CD8-positive, alpha-beta memory T cell (primary cell): ENCODE results near the gene CAMSAP1. TPM values are rescaled to one million over a fixed set of nuclear protein-coding genes. Genes with fewer than 3 reads are reported as not detected.

ENCODE experiments used
- CTCF ChIA-PET: fragments of 350-600 bp; sonication (Branson Sonifier 250); formaldehyde crosslinking; loops from one replicate; lab custom pipeline; 2021; ENCODE audit warnings: antibody characterized with exemption; lab: Charles Lee
- POLR2A ChIA-PET: fragments of 350-600 bp; sonication (Branson Sonifier 250); formaldehyde crosslinking; loops from one replicate; lab custom pipeline; 2021; ENCODE audit warnings: antibody characterized with exemption; lab: Charles Lee
- DNase-seq, 5 donors: peaks; one replicate each; pipeline versions ENCODE4 v3.0.0 to v3.0.0-alpha.2; 2020 to 2022; ENCODE audit warnings: mixed read lengths in 1 of 5
- H3K27ac ChIP-seq: one replicate; pipeline ENCODE4 v1.7.0; 2013; ENCODE audit warnings: low read depth, mild to moderate bottlenecking, low read length, moderate library complexity
- H3K27me3 ChIP-seq: 2 replicates; pipeline ENCODE4 v1.7.0; 2013; ENCODE audit warnings: low read length, mild to moderate bottlenecking; ENCODE audit not compliant: insufficient read depth, poor library complexity, severe bottlenecking
- H3K36me3 ChIP-seq: 2 replicates; pipeline ENCODE4 v1.7.0; 2013; ENCODE audit warnings: mild to moderate bottlenecking, low read length, moderate library complexity; ENCODE audit not compliant: insufficient read depth
- H3K4me1 ChIP-seq: 2 replicates; pipeline ENCODE4 v1.7.0; 2013; ENCODE audit warnings: mild to moderate bottlenecking, low read length, moderate library complexity; ENCODE audit not compliant: insufficient read depth
- H3K4me3 ChIP-seq: 2 replicates; pipeline ENCODE4 v1.7.0; 2013; ENCODE audit warnings: mild to moderate bottlenecking, low read length
- H3K9me3 ChIP-seq: 2 replicates; pipeline ENCODE4 v1.7.0; 2013; ENCODE audit warnings: mild to moderate bottlenecking, low read length
- H3K27ac Mint-ChIP-seq, 8 donors: one replicate each; pipeline ENCODE4 v1.8.0; 2020 to 2021; ENCODE audit warnings: mixed read lengths in 8 of 8, mild to moderate bottlenecking in 6 of 8, inconsistent platforms in 3 of 8, moderate library complexity in 3 of 8
- H3K27me3 Mint-ChIP-seq, 2 donors: one replicate each; pipeline ENCODE4 v1.8.0; 2020 to 2021; ENCODE audit warnings: mixed read lengths in 2 of 2, mild to moderate bottlenecking in 1 of 2, moderate library complexity in 1 of 2
- H3K36me3 Mint-ChIP-seq, 3 donors: one replicate each; pipeline ENCODE4 v1.8.0; 2020 to 2021; ENCODE audit warnings: mixed read lengths in 3 of 3, inconsistent platforms in 1 of 3, mild to moderate bottlenecking in 1 of 3
- H3K4me1 Mint-ChIP-seq, 3 donors: one replicate each; pipeline ENCODE4 v1.8.0; 2020 to 2021; ENCODE audit warnings: mixed read lengths in 3 of 3, inconsistent platforms in 1 of 3, mild to moderate bottlenecking in 1 of 3
- H3K4me3 Mint-ChIP-seq, 7 donors: one replicate each; pipeline ENCODE4 v1.8.0; 2020 to 2021; ENCODE audit warnings: mixed read lengths in 7 of 7, mild to moderate bottlenecking in 6 of 7, moderate library complexity in 4 of 7, inconsistent platforms in 2 of 7
- H3K9me3 Mint-ChIP-seq, 5 donors: one replicate each; pipeline ENCODE4 v1.8.0; 2020 to 2022; ENCODE audit warnings: mixed read lengths in 5 of 5, mild to moderate bottlenecking in 3 of 5, moderate library complexity in 2 of 5, inconsistent platforms in 1 of 5
- polyA plus RNA-seq: library from polyadenylated mRNA; unstranded; fragments of 300-500 nt; fragmentation: Illumina TruSeq; gene quantifications from one replicate; pipeline ENCODE4 v1.2.3, GENCODE V29; 2021
- total RNA-seq, 2 experiments: library from RNA; stranded (reverse); gene quantifications; one replicate each; pipeline ENCODE4 v1.2.3, GENCODE V29; 2021

CAMSAP1 gene
- total and polyA plus RNA-seq, 3 experiments from 2014 or later, result 2.2 to 33.7 (median 30.4) TPM

DNA sequence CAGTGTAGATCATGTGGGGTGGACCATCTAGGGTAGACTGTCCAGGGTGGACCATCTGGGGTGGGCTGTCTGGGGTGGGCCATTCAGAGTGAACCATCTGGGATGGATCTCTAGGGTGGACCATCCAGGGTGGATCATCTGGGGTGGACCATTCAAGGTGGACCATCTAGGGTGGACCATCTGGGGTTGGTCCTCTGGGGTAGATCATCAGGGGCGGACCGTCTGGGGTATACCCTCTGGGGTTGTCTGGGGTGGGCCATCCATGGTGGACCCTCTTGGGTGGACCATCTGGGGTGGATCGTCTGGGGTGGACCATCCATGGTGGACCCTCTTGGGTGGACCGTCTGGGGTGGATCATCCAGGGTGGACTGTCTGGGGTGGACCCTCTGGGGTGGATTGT lies 141.1 kb downstream of the CAMSAP1 start:
- ChIA-PET POLR2A (no interaction called here), CTCF (no interaction called here)
- DNase-seq, result no peak
- Mint-ChIP-seq H3K27me3 (peaks cover 0 to 1% of the 10 kb centered on the region in 2 donors), H3K4me1 (no peaks in the 10 kb centered on the region), H3K9me3 (peaks cover 0 to 14% (median 6%) of the 10 kb centered on the region in 5 donors), H3K27ac (no peak overlapping the region), H3K4me3 (no peak overlapping the region), H3K36me3 (no peaks in the 10 kb centered on the region)
- Histone ChIP-seq H3K9me3 (peaks cover 8% of the 10 kb centered on the region), H3K27ac (no peak overlapping the region), H3K27me3 (no peaks in the 10 kb centered on the region), H3K4me3 (no peak overlapping the region), H3K36me3 (no peaks in the 10 kb centered on the region), H3K4me1 (no peaks in the 10 kb centered on the region)

DNA sequence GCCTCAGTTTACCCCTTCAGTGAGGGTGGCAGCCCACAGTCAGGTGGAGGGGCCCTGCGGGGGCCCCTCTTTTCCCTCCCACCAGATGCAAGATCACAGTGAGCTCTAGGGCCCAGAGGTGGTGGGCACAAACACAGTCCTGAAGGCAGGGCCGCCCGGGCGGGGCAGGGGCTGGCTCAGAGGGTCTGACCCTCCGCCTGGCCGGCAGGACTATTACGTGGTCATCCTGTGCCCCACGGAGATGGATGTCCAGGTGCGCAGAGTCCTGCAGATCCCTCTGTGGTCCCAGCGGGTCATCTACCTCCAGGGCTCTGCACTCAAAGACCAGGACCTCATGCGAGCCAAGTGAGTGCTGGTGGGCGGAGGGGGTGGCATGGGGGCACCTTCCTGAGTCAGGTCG lies 141.9 kb downstream of the CAMSAP1 start:
- Histone ChIP-seq H3K27ac (no peak overlapping the region), H3K36me3 (no peaks in the 10 kb centered on the region), H3K27me3 (no peaks in the 10 kb centered on the region), H3K9me3 (peaks cover 8% of the 10 kb centered on the region), H3K4me1 (no peaks in the 10 kb centered on the region), H3K4me3 (no peak overlapping the region)
- H3K36me3 Mint-ChIP-seq, result no peaks in the 10 kb centered on the region
- no peak overlapping the region for H3K4me3 Mint-ChIP-seq
- no peak for DNase-seq
- ChIA-PET POLR2A (no interaction called here), CTCF (no interaction called here)
- no peaks in the 10 kb centered on the region for H3K4me1 Mint-ChIP-seq
- no peak overlapping the region for H3K27ac Mint-ChIP-seq
- H3K27me3 Mint-ChIP-seq, result no peaks in the 10 kb centered on the region
- H3K9me3 Mint-ChIP-seq, result peaks cover 0 to 14% (median 6%) of the 10 kb centered on the region in 5 donors

DNA sequence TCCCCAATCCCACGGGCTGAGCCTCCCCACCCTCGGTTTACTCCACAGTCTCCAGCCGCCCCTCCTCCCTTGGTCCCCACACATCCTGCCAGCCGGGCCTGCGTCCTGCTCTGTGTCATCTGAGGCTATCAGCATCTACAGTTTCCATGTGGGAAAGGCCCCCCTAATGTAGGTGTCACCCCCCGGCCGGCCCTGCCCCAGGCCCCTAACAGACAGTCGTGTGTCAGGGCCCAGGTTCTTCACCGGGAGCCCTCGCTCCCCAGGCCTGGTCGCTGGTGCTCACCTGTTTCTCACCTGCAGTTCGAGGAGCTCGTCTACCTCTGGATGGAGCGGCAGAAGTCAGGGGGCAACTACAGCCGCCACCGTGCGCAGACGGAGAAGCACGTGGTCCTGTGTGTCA lies 142.6 kb downstream of the CAMSAP1 start:
- ChIA-PET POLR2A (no interaction called here), CTCF (no interaction called here)
- Histone ChIP-seq H3K36me3 (no peaks in the 10 kb centered on the region), H3K4me3 (no peak overlapping the region), H3K27me3 (no peaks in the 10 kb centered on the region), H3K27ac (no peak overlapping the region), H3K9me3 (peaks cover 8% of the 10 kb centered on the region), H3K4me1 (no peaks in the 10 kb centered on the region)
- Mint-ChIP-seq H3K9me3 (peaks cover 0 to 14% (median 6%) of the 10 kb centered on the region in 5 donors), H3K36me3 (no peaks in the 10 kb centered on the region), H3K4me1 (no peaks in the 10 kb centered on the region), H3K27me3 (no peaks in the 10 kb centered on the region), H3K27ac (no peak overlapping the region), H3K4me3 (no peak overlapping the region)
- DNase-seq, result no peak

DNA sequence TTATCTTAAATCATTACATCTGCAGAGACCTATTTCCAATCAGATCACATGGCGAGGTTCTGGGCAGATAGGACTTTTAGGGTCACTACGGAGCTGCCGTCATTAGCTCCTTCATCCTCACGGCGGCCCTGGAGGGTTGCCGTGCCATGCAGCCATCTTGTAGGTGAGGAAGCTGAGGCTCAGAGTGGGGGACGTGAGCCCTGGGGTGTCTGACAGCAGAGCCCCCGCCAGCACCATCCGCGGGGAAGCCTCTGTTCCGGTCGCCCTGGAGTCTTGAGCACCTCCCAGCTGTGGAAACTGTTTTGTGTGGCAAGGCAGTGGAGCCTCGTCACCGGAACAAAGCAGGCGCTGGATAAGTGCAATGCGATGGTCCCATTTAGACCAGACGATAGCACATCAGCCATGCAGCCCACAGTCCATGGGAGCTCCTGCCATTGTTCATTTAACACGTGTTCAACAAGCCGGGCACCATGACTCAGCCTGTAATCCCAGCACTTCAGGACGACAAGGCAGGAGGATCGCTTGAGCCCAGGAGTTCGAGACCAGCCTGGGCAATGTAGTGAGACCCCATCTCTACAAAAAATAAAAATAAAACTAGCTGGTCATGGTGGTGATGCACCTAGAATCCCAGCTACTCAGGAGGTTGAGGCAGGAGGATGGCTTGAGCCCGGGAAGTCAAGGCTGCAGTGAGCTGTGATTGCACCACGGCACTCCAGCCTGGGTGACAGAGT lies 143.5 kb downstream of the CAMSAP1 start:
- H3K36me3 Mint-ChIP-seq, result no peaks in the 10 kb centered on the region
- Histone ChIP-seq H3K36me3 (no peaks in the 10 kb centered on the region), H3K9me3 (peaks cover 8% of the 10 kb centered on the region), H3K27me3 (no peaks in the 10 kb centered on the region), H3K4me3 (no peak overlapping the region), H3K27ac (no peak overlapping the region), H3K4me1 (no peaks in the 10 kb centered on the region)
- no peaks in the 10 kb centered on the region for H3K4me1 Mint-ChIP-seq
- H3K9me3 Mint-ChIP-seq, result peaks cover 0 to 14% (median 6%) of the 10 kb centered on the region in 5 donors
- POLR2A ChIA-PET, result no interaction called here
- no peak overlapping the region for H3K27ac Mint-ChIP-seq
- CTCF ChIA-PET, result no interaction called here
- DNase-seq, result no peak
- H3K4me3 Mint-ChIP-seq, result no peak overlapping the region
- no peaks in the 10 kb centered on the region for H3K27me3 Mint-ChIP-seq

DNA sequence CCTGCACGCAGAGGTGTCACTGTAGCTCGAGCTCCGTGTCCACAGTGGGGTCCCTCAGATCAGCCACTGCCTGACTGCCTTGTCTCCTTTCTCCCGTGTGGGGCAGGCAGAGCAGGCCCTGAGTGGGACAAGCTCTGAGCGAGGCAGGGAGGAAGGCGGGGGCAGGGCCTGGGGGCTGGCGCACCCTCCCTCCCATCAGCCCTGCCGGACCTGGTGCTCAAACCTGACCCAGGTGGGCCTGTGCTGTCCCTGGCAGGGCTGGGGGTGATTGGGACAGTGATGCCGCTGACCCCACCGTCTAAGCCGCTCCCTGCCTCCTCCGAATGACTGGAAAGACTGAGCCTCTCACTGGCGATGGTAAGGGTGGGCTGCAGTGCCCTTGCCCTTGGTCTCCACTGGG lies 144.4 kb downstream of the CAMSAP1 start:
- ChIA-PET CTCF (no interaction called here), POLR2A (no interaction called here)
- H3K4me1 ChIP-seq, result no peaks in the 10 kb centered on the region
- H3K9me3 ChIP-seq, result peaks cover 8% of the 10 kb centered on the region
- no peaks in the 10 kb centered on the region for H3K36me3 Mint-ChIP-seq
- no peaks in the 10 kb centered on the region for H3K27me3 Mint-ChIP-seq
- no peaks in the 10 kb centered on the region for H3K36me3 ChIP-seq
- no peak for DNase-seq
- no peak overlapping the region for H3K4me3 Mint-ChIP-seq
- peaks cover 0 to 14% (median 6%) of the 10 kb centered on the region in 5 donors for H3K9me3 Mint-ChIP-seq
- H3K4me1 Mint-ChIP-seq, result no peaks in the 10 kb centered on the region
- H3K27me3 ChIP-seq, result no peaks in the 10 kb centered on the region
- H3K27ac ChIP-seq, result no peak overlapping the region
- H3K27ac Mint-ChIP-seq, result no peak overlapping the region
- no peak overlapping the region for H3K4me3 ChIP-seq

DNA sequence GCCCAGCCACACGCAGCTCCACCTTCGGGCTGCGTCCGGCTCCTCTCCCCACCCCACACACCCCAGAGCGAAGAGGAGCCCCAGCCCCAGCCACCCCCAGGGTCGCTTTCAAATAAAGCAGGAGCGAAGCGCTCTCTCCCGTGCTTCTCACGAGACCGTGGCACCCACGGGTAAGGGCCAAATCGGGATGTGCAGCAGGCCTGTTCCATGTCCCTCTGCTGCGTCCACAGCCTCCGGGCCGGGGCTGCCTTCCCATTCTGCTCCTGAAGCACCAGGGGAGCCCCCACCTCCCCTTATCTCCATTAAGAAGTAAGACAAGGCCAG lies 145.5 kb downstream of the CAMSAP1 start:
- Mint-ChIP-seq H3K4me1 (no peaks in the 10 kb centered on the region), H3K27me3 (no peaks in the 10 kb centered on the region), H3K27ac (no peak overlapping the region), H3K4me3 (no peak overlapping the region), H3K36me3 (no peaks in the 10 kb centered on the region), H3K9me3 (peaks cover 0 to 14% (median 6%) of the 10 kb centered on the region in 5 donors)
- no peaks in the 10 kb centered on the region for H3K4me1 ChIP-seq
- ChIA-PET CTCF (no interaction called here), POLR2A (no interaction called here)
- H3K27me3 ChIP-seq, result no peaks in the 10 kb centered on the region
- no peak for DNase-seq
- H3K9me3 ChIP-seq, result peaks cover 8% of the 10 kb centered on the region
- no peak overlapping the region for H3K27ac ChIP-seq
- no peak overlapping the region for H3K4me3 ChIP-seq
- no peaks in the 10 kb centered on the region for H3K36me3 ChIP-seq

DNA sequence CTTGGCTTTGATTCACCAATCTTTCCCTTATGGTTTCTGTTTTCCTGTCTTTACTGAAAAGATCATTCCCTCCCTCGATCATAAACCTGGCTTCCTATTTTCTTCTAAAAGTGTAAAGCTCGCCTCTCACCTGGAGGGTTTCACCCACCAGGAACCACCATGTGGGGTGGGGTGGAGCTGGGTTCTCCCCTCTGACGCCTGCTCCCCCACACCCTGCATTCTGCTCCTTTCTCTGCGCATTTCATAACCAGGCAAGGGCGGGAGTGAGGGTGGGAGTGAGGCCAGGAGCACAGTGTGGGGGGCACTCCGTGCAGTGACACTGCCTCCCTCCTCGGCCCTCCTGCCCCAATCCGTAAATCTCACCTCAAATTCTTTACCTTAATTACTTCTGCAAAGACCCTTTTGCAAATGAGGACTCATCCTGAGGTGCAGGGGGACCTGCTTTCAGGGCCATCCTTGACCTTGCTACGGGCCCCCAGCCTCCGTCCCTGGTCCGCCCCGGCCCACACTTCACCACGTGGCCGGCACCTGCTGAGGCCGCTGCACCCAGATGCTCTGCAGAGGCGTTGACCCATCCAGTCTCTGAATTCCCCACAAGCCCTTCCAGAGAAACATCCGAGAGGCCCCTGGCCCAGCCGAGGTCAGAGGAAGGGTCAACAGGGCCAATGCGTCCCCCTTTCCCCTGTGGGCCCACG lies 146.0 kb downstream of the CAMSAP1 start:
- no peaks in the 10 kb centered on the region for H3K36me3 Mint-ChIP-seq
- H3K27ac Mint-ChIP-seq, result no peak overlapping the region
- H3K27me3 Mint-ChIP-seq, result no peaks in the 10 kb centered on the region
- Histone ChIP-seq H3K9me3 (peaks cover 7% of the 10 kb centered on the region), H3K4me3 (no peak overlapping the region), H3K36me3 (no peaks in the 10 kb centered on the region), H3K27me3 (no peaks in the 10 kb centered on the region), H3K27ac (no peak overlapping the region), H3K4me1 (no peaks in the 10 kb centered on the region)
- CTCF ChIA-PET, result interaction anchor here (1.0 kb wide), 1 partner anchor 11 kb away, joined by 3 read pairs; no protein-coding TSS in a partner anchor
- POLR2A ChIA-PET, result no interaction called here
- H3K4me1 Mint-ChIP-seq, result no peaks in the 10 kb centered on the region
- no peak for DNase-seq
- peaks cover 0 to 12% (median 6%) of the 10 kb centered on the region in 5 donors for H3K9me3 Mint-ChIP-seq
- H3K4me3 Mint-ChIP-seq, result no peak overlapping the region

DNA sequence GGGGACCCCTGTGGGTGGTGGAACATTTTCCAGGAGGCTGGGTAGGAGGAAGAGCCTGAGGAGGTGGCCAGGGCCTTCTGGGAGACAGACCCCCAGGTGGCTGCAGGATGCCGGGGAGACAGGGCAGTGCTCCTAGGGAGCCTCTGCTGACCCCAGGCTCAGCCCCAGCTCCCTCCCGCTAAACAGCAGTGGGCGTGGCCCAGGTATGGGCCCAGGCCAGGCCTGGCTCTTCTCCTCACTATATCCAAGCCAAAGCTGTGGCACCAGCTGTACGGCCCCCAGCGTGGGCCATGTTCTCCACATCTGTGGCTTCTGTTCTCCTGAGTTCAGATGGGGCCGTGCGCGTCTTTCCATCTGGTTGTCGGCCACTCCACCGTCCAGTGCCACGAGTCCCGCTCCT lies 146.9 kb downstream of the CAMSAP1 start:
- Mint-ChIP-seq H3K9me3 (peaks cover 0 to 8% (median 0%) of the 10 kb centered on the region in 5 donors), H3K4me3 (no peak overlapping the region), H3K27ac (no peak overlapping the region), H3K27me3 (no peaks in the 10 kb centered on the region), H3K36me3 (no peaks in the 10 kb centered on the region), H3K4me1 (no peaks in the 10 kb centered on the region)
- Histone ChIP-seq H3K4me1 (no peaks in the 10 kb centered on the region), H3K4me3 (no peak overlapping the region), H3K9me3 (no peaks in the 10 kb centered on the region), H3K27ac (no peak overlapping the region), H3K27me3 (no peaks in the 10 kb centered on the region), H3K36me3 (no peaks in the 10 kb centered on the region)
- CTCF ChIA-PET, result interaction anchor here (1.0 kb wide), 1 partner anchor 12 kb away, joined by 3 read pairs; no protein-coding TSS in a partner anchor
- POLR2A ChIA-PET, result no interaction called here
- DNase-seq, result no peak
